Naive thymus-derived CD4-positive, alpha-beta T cell (primary cell): ENCODE results near the gene YWHAH. TPM values are rescaled to one million over a fixed set of nuclear protein-coding genes. Genes with fewer than 3 reads are reported as not detected.

Experiments
- ATAC-seq: fragments of 150-1000 bp; cut with Tn5 transposase; 2 replicates; pipeline ENCODE4 v1.10.0; 2021; ENCODE audit warnings: mild to moderate bottlenecking, moderate library complexity
- CTCF ChIA-PET: fragments of 350-600 bp; sonication (Branson Sonifier 250); formaldehyde crosslinking; loops from one replicate; lab custom pipeline; 2021; ENCODE audit warnings: antibody characterized with exemption; lab: Charles Lee
- POLR2A ChIA-PET: fragments of 350-600 bp; sonication (Branson Sonifier 250); formaldehyde crosslinking; loops from one replicate; lab custom pipeline; 2021; ENCODE audit warnings: antibody characterized with exemption, inconsistent platforms; lab: Charles Lee
- DNase-seq, 9 donors: peaks; one replicate each; pipeline versions ENCODE4 v3.0.0 to v3.0.0-alpha.2; 2020 to 2022; ENCODE audit warnings: mixed read lengths in 1 of 9
- H3K27ac ChIP-seq: one replicate; pipeline ENCODE4 v1.7.0; 2013; ENCODE audit warnings: mild to moderate bottlenecking, low read depth, low read length, moderate library complexity
- H3K27me3 ChIP-seq, 2 donors: one replicate each; pipeline ENCODE4 v1.7.0; 2013; ENCODE audit warnings: low read length in 2 of 2, mild to moderate bottlenecking in 2 of 2, moderate library complexity in 2 of 2; ENCODE audit not compliant: control insufficient read depth in 2 of 2, insufficient read depth in 2 of 2
- H3K36me3 ChIP-seq, 3 experiments: 1 replicate in 2 of 3; 2 replicates in 1 of 3; pipeline ENCODE4 v1.7.0; 2013; ENCODE audit warnings: low read length in 3 of 3, mild to moderate bottlenecking in 3 of 3, moderate library complexity in 1 of 3; ENCODE audit not compliant: insufficient read depth in 3 of 3, control insufficient read depth in 2 of 3
- H3K4me1 ChIP-seq, 2 donors: one replicate each; pipeline ENCODE4 v1.7.0; 2013; ENCODE audit warnings: low read length in 2 of 2, mild to moderate bottlenecking in 2 of 2, moderate library complexity in 1 of 2; ENCODE audit not compliant: control insufficient read depth in 2 of 2, insufficient read depth in 2 of 2
- H3K4me3 ChIP-seq: 2 replicates; pipeline ENCODE4 v1.7.0; 2013; ENCODE audit warnings: mild to moderate bottlenecking, low read length
- H3K9me3 ChIP-seq, 3 experiments: 1 replicate in 2 of 3; 2 replicates in 1 of 3; pipeline ENCODE4 v1.7.0; 2013; ENCODE audit warnings: low read length in 3 of 3; ENCODE audit not compliant: control insufficient read depth in 2 of 3
- H3K27ac Mint-ChIP-seq, 9 donors: one replicate each; pipeline ENCODE4 v1.8.0; 2020 to 2022; ENCODE audit warnings: mixed read lengths in 9 of 9, mild to moderate bottlenecking in 8 of 9, moderate library complexity in 5 of 9, inconsistent platforms in 2 of 9
- H3K27me3 Mint-ChIP-seq, 5 donors: one replicate each; pipeline ENCODE4 v1.8.0; 2021 to 2022; ENCODE audit warnings: mixed read lengths in 5 of 5, mild to moderate bottlenecking in 1 of 5
- H3K36me3 Mint-ChIP-seq, 5 donors: one replicate each; pipeline ENCODE4 v1.8.0; 2020 to 2022; ENCODE audit warnings: mixed read lengths in 5 of 5, mild to moderate bottlenecking in 3 of 5, inconsistent platforms in 1 of 5
- H3K4me1 Mint-ChIP-seq, 7 donors: one replicate each; pipeline ENCODE4 v1.8.0; 2020 to 2022; ENCODE audit warnings: mixed read lengths in 7 of 7, mild to moderate bottlenecking in 3 of 7, inconsistent platforms in 1 of 7
- H3K4me3 Mint-ChIP-seq, 10 donors: one replicate each; pipeline ENCODE4 v1.8.0; 2020 to 2022; ENCODE audit warnings: mild to moderate bottlenecking in 10 of 10, mixed read lengths in 10 of 10, moderate library complexity in 6 of 10, inconsistent platforms in 2 of 10
- H3K9me3 Mint-ChIP-seq, 11 donors: one replicate each; pipeline ENCODE4 v1.8.0; 2020 to 2022; ENCODE audit warnings: mixed read lengths in 11 of 11, mild to moderate bottlenecking in 4 of 11, inconsistent platforms in 1 of 11, moderate library complexity in 1 of 11
- intact Hi-C, 2 donors: fragments of 100-400 bp; cut with micrococcal nuclease; formaldehyde crosslinking; loops; one replicate each; pipeline ENCODE4 v1.15.1; 2023
- polyA plus RNA-seq, 2 donors: library from polyadenylated mRNA; unstranded; fragments of 300-500 nt; fragmentation: Illumina TruSeq; gene quantifications; one replicate each; pipeline ENCODE4 v1.2.3, GENCODE V29; 2021
- total RNA-seq, 6 experiments: library from RNA in 5 of 6; stranded (reverse) in 5 of 6; gene quantifications; 1 replicate in 5 of 6; 2 replicates in 1 of 6; pipeline ENCODE4 v1.2.3 and lab custom pipeline; 2021 to 2026

Gene YWHAH
- total and polyA plus RNA-seq, 7 experiments from 2014 or later, result 11.7 to 130 (median 17.1) TPM

- DNase-seq, result no peak
- intact Hi-C loops, result no loop called here
- Histone ChIP-seq H3K4me1 (no peaks in the 10 kb centered on the region), H3K36me3 (no peaks in the 10 kb centered on the region), H3K27me3 (no peaks in the 10 kb centered on the region), H3K9me3 (no peaks in the 10 kb centered on the region), H3K4me3 (no peak overlapping the region), H3K27ac (no peak overlapping the region)
- peaks cover 0 to 21% (median 0%) of the 10 kb centered on the region in 7 donors for H3K4me1 Mint-ChIP-seq
- POLR2A ChIA-PET, result no interaction called here
- H3K27me3 Mint-ChIP-seq, result peaks cover 7 to 17% (median 10%) of the 10 kb centered on the region in 5 donors
- peaks cover 0 to 4% (median 0%) of the 10 kb centered on the region in 11 donors for H3K9me3 Mint-ChIP-seq
- CTCF ChIA-PET, result no interaction called here
- H3K4me3 Mint-ChIP-seq, result no peak overlapping the region
- no peak overlapping the region for H3K27ac Mint-ChIP-seq
- ATAC-seq, result no peak
- peaks cover 0 to 4% (median 0%) of the 10 kb centered on the region in 5 donors for H3K36me3 Mint-ChIP-seq
Measured at GRCh38 chr22:31921106-31921505, 23.2 kb upstream of the YWHAH start.

DNA sequence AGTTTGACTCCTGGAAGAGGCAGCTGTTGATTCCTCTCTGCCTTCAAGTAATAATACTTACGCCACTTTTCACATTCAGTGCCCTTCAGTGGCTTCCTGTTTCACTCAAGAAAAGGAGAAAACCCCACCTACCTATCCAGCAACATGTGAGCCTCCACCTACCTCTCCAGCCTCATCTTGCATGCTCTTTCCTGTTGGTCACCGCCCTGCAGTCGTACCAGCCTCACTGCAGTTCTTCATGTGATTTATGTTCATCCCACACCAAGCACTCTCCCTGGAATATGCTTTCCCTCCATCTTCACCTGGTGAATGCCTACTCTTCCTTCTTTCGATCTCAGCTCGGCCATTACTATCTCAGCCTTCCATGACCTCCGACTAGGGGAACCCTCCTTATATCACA is 21.8 kb upstream of the YWHAH start:
- DNase-seq (no peak), ATAC-seq (no peak)
- H3K4me1 ChIP-seq, result no peaks in the 10 kb centered on the region
- CTCF ChIA-PET, result interaction anchor here (0.6 to 1.1 kb wide), 2 partner anchors 257 to 398 kb away, joined by 3 to 4 read pairs; no protein-coding TSS in a partner anchor
- Mint-ChIP-seq H3K27ac (no peak overlapping the region), H3K9me3 (peaks cover 0 to 4% (median 0%) of the 10 kb centered on the region in 11 donors), H3K27me3 (peaks cover 7 to 22% (median 10%) of the 10 kb centered on the region in 5 donors), H3K36me3 (peaks cover 0 to 4% (median 0%) of the 10 kb centered on the region in 5 donors), H3K4me1 (peaks cover 0 to 21% (median 0%) of the 10 kb centered on the region in 7 donors), H3K4me3 (no peak overlapping the region)
- no peak overlapping the region for H3K4me3 ChIP-seq
- intact Hi-C loops, result no loop called here
- POLR2A ChIA-PET, result no interaction called here
- no peak overlapping the region for H3K27ac ChIP-seq
- H3K27me3 ChIP-seq, result no peaks in the 10 kb centered on the region
- H3K36me3 ChIP-seq, result no peaks in the 10 kb centered on the region
- no peaks in the 10 kb centered on the region for H3K9me3 ChIP-seq

GRCh38 chr22:31923136-31923535 is 21.2 kb upstream of the YWHAH start:
- no peak for DNase-seq
- CTCF ChIA-PET, result no interaction called here
- peaks cover 0 to 4% (median 0%) of the 10 kb centered on the region in 5 donors for H3K36me3 Mint-ChIP-seq
- Histone ChIP-seq H3K27ac (no peak overlapping the region), H3K4me3 (no peak overlapping the region), H3K36me3 (no peaks in the 10 kb centered on the region), H3K9me3 (no peaks in the 10 kb centered on the region), H3K27me3 (no peaks in the 10 kb centered on the region), H3K4me1 (no peaks in the 10 kb centered on the region)
- H3K27ac Mint-ChIP-seq, result peak overlapping the region in 1 of 9 donors; percentile 3
- peak; percentile 70 for ATAC-seq
- peaks cover 9 to 25% (median 10%) of the 10 kb centered on the region in 5 donors for H3K27me3 Mint-ChIP-seq
- peaks cover 0 to 4% (median 0%) of the 10 kb centered on the region in 11 donors for H3K9me3 Mint-ChIP-seq
- POLR2A ChIA-PET, result no interaction called here
- no peak overlapping the region for H3K4me3 Mint-ChIP-seq
- peaks cover 0 to 19% (median 0%) of the 10 kb centered on the region in 7 donors for H3K4me1 Mint-ChIP-seq
- intact Hi-C loops, result no loop called here

DNA sequence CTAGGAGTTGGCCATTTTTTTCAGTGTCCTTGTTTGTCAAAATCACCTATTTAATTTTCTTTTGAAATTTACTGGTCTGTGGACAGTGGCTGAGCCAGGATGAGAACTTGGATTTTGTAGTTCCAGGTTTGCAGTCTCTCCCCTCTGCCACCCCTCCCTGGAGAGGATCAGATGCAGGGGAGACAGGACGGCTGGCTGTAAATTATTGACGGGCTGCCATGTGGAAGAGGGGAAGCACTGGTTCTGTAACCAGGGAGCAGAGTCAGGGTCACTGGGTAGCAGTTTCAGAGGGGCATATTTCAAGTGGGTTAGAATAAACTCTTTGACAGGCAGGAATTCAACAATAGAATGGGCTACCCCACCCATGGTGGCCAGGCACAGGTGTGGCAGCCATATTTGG is 20.6 kb upstream of the YWHAH start:
- peaks cover 0 to 4% (median 0%) of the 10 kb centered on the region in 5 donors for H3K36me3 Mint-ChIP-seq
- POLR2A ChIA-PET, result no interaction called here
- H3K27me3 Mint-ChIP-seq, result peaks cover 10 to 26% (median 10%) of the 10 kb centered on the region in 5 donors

GRCh38 chr22:31925056-31925455 is 19.3 kb upstream of the YWHAH start:
- no peak for ATAC-seq
- Histone ChIP-seq H3K4me1 (no peaks in the 10 kb centered on the region), H3K4me3 (no peak overlapping the region), H3K27ac (no peak overlapping the region), H3K36me3 (no peaks in the 10 kb centered on the region), H3K27me3 (no peaks in the 10 kb centered on the region), H3K9me3 (no peaks in the 10 kb centered on the region)
- no peak for DNase-seq
- peaks cover 0 to 14% (median 0%) of the 10 kb centered on the region in 7 donors for H3K4me1 Mint-ChIP-seq
- peaks cover 0 to 4% (median 0%) of the 10 kb centered on the region in 5 donors for H3K36me3 Mint-ChIP-seq
- intact Hi-C loops, result no loop called here
- peaks cover 0 to 4% (median 0%) of the 10 kb centered on the region in 11 donors for H3K9me3 Mint-ChIP-seq
- peaks cover 10 to 26% (median 14%) of the 10 kb centered on the region in 5 donors for H3K27me3 Mint-ChIP-seq
- H3K27ac Mint-ChIP-seq, result no peak overlapping the region
- H3K4me3 Mint-ChIP-seq, result no peak overlapping the region
- ChIA-PET CTCF (no interaction called here), POLR2A (no interaction called here)

More for the DNA sequence above, 20.6 kb upstream of the YWHAH start:
- H3K27ac ChIP-seq, result no peak overlapping the region
- CTCF ChIA-PET, result no interaction called here
- Mint-ChIP-seq H3K4me1 (peaks cover 0 to 14% (median 0%) of the 10 kb centered on the region in 7 donors), H3K9me3 (peaks cover 0 to 4% (median 0%) of the 10 kb centered on the region in 11 donors), H3K4me3 (no peak overlapping the region), H3K27ac (no peak overlapping the region)
- no peaks in the 10 kb centered on the region for H3K36me3 ChIP-seq
- no peaks in the 10 kb centered on the region for H3K4me1 ChIP-seq
- H3K9me3 ChIP-seq, result no peaks in the 10 kb centered on the region
- no peak for DNase-seq
- no peak for ATAC-seq
- intact Hi-C loops, result no loop called here
- H3K4me3 ChIP-seq, result no peak overlapping the region
- H3K27me3 ChIP-seq, result no peaks in the 10 kb centered on the region

DNA sequence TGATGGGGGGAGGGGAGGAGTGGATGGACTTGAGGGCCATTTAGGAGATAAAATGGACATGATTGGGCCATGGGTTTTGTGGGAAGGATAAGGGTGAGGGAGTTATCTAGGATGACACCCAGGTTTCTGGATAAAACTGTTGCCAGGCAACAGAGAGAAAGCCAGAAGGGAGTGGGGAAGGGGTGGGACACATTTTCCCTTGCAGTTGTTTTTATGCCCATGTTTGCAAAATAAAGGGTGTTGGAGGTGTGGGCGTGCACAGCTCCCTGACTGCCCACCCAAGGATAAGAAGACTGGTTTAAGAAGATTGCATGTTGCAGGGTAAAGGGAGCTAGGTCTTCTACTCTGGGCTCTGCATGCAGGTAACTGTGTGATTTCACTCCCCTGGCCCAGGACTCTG is 18.3 kb upstream of the YWHAH start:
- intact Hi-C loops, result no loop called here
- POLR2A ChIA-PET, result no interaction called here

GRCh38 chr22:31926969-31927368 is 17.4 kb upstream of the YWHAH start:
- Mint-ChIP-seq H3K27ac (no peak overlapping the region), H3K27me3 (peaks cover 11 to 37% (median 17%) of the 10 kb centered on the region in 5 donors), H3K4me3 (no peak overlapping the region), H3K9me3 (peaks cover 0 to 4% (median 0%) of the 10 kb centered on the region in 11 donors), H3K4me1 (peaks cover 0 to 13% (median 0%) of the 10 kb centered on the region in 7 donors), H3K36me3 (peaks cover 0 to 4% (median 0%) of the 10 kb centered on the region in 5 donors)
- ATAC-seq (no peak), DNase-seq (no peak)
- Histone ChIP-seq H3K4me3 (no peak overlapping the region), H3K4me1 (no peaks in the 10 kb centered on the region), H3K27ac (no peak overlapping the region), H3K36me3 (no peaks in the 10 kb centered on the region), H3K9me3 (no peaks in the 10 kb centered on the region), H3K27me3 (no peaks in the 10 kb centered on the region)
- intact Hi-C loops, result no loop called here
- CTCF ChIA-PET, result no interaction called here
- POLR2A ChIA-PET, result no interaction called here

More for the DNA sequence above, 18.3 kb upstream of the YWHAH start:
- ATAC-seq (no peak), DNase-seq (no peak)
- H3K4me3 Mint-ChIP-seq, result no peak overlapping the region
- CTCF ChIA-PET, result no interaction called here
- H3K36me3 Mint-ChIP-seq, result peaks cover 0 to 4% (median 0%) of the 10 kb centered on the region in 5 donors
- no peaks in the 10 kb centered on the region for H3K27me3 ChIP-seq
- peaks cover 10 to 30% (median 14%) of the 10 kb centered on the region in 5 donors for H3K27me3 Mint-ChIP-seq
- no peaks in the 10 kb centered on the region for H3K36me3 ChIP-seq
- H3K27ac ChIP-seq, result no peak overlapping the region
- H3K4me1 Mint-ChIP-seq, result peaks cover 0 to 16% (median 0%) of the 10 kb centered on the region in 7 donors
- H3K4me1 ChIP-seq, result no peaks in the 10 kb centered on the region
- peaks cover 0 to 4% (median 0%) of the 10 kb centered on the region in 11 donors for H3K9me3 Mint-ChIP-seq
- no peak overlapping the region for H3K27ac Mint-ChIP-seq
- no peak overlapping the region for H3K4me3 ChIP-seq
- no peaks in the 10 kb centered on the region for H3K9me3 ChIP-seq
